ENCODE results near the gene RORC. TPM values are rescaled to one million over a fixed set of nuclear protein-coding genes. Genes with fewer than 3 reads are reported as not detected.
"Not testable (repeated sequence)": the region's sequence is repeated elsewhere in the genome, so short reads cannot be mapped to it uniquely, and the experiment has no call there.

Gene RORC
- total RNA-seq = under 1 TPM in 2 of 4 donors, not detected in 2; 0.21 to 0.90 TPM

DNA sequence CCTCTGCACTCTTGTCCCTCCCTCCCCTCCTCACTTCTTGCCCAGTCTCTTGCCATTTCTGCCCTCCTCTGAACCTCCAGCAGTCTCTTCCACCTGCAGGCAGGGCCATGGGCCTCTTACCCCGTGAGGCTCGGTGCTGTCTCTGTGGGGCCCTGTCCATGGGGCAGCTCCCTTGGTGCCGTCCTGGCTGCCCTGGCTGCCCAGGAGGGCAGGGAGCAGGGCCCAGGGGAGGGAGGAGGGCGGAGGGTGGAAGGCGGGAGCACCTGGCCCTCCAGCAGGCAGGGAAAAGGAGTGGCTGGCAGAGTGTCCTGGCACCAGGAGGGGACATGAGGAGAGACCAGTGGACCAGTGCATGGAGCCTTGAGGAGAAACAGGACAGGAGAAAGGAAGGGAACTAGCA lies at the start of gene RORC:
Gene RORC, minus strand, starts transcription at position 198 of the 400 bp plus-strand sequence. Its CDS starts 38 bp downstream, at position 160.
- TF ChIP-seq EP300 (IDR thresholded peaks at IDR 0.05) (no peak), POLR2A (IDR thresholded peaks at IDR 0.05) (no peak)
- TF ChIP-seq, protein P1, sequence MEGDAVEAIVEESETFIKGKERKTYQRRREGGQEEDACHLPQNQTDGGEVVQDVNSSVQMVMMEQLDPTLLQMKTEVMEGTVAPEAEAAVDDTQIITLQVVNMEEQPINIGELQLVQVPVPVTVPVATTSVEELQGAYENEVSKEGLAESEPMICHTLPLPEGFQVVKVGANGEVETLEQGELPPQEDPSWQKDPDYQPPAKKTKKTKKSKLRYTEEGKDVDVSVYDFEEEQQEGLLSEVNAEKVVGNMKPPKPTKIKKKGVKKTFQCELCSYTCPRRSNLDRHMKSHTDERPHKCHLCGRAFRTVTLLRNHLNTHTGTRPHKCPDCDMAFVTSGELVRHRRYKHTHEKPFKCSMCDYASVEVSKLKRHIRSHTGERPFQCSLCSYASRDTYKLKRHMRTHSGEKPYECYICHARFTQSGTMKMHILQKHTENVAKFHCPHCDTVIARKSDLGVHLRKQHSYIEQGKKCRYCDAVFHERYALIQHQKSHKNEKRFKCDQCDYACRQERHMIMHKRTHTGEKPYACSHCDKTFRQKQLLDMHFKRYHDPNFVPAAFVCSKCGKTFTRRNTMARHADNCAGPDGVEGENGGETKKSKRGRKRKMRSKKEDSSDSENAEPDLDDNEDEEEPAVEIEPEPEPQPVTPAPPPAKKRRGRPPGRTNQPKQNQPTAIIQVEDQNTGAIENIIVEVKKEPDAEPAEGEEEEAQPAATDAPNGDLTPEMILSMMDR (IDR thresholded peaks at IDR 0.05) = no peak
- Histone ChIP-seq H3K27ac (peak within 1 kb of the TSS in 1 of 4 donors; percentile 43), H3K9me3 (no peaks in the 10 kb centered on the region), H3K4me1 (peaks cover 0 to 18% (median 0%) of the 10 kb centered on the region in 4 donors), H3K4me3 (no peak within 1 kb of the TSS), H3K36me3 (no peaks in the 10 kb centered on the region), H3K27me3 (peaks cover 0 to 2% of the 10 kb centered on the region in 2 donors)
- 63% methylated on average over 5 of the region's 5 CpGs for WGBS, 2 donors
- DNase-seq (ENCODE audit: low spot score in 2 of 2) = no peak

DNA sequence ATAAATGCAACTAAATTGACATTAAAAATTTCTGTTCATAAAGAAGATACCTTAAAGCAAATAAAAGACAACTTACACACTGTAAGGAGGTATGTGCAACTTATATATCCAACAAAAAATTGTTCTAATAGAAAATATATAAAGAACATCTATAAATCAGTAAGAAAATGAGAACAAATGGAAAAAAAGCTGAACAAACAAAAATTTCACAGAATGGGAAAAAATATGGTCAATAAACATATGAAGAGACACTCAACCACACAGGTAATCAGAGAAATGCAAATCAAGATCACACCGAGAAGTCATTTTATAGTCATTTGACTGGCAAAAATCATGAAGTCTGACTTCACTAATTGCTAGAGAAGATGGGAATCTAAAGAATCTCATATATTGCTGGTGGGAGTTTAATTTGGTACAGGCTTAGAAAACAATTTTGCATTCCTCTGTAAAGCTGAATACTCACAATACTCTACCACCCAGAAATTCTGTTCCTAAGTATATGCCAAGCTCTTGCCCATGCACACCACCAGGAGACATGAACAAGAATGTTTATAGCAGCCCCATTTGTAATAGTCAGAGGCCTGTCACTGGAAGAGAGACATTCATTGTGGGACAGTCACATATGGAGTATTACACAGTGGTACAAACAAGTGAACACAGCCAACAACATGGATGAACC lies 44.0 kb upstream of the RORC start:
- TF ChIP-seq, protein P1 (IDR thresholded peaks at IDR 0.05) = no peak
- TF ChIP-seq EP300 (IDR thresholded peaks at IDR 0.05) (no peak), POLR2A (IDR thresholded peaks at IDR 0.05) (no peak)
- Histone ChIP-seq H3K36me3 (peaks cover 0 to 42% (median 0%) of the 10 kb centered on the region in 3 donors), H3K9me3 (no peaks in the 10 kb centered on the region), H3K4me3 (no peak overlapping the region), H3K27ac (no peak overlapping the region), H3K27me3 (no peaks in the 10 kb centered on the region), H3K4me1 (no peaks in the 10 kb centered on the region)
- no peak for DNase-seq (ENCODE audit: low spot score in 2 of 2)
- WGBS, 2 donors = 89 to 93% methylated on average over 1 of the region's 1 CpG

DNA sequence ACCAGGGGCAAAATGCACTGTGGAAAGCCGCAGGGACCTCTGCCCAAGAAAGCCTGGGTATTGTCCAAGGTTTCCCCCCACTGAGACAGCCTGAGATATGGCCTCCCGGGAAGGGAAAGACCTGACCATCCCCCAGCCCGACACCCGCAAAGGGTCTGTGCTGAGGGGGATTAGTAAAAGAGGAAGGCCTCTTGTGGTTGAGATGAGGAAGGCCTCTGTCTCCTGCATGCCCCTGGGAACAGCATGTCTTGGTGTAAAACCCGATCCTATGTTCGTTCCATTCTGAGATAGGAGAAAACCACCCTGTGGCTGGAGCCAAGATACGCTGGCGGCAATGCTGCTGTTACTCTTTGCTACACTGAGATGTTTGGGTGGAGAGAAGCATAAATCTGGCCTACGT lies 41.2 kb upstream of the RORC start:
- peaks cover 0 to 29% (median 0%) of the 10 kb centered on the region in 3 donors for H3K36me3 ChIP-seq
- not testable (repeated sequence) for H3K4me3 ChIP-seq; H3K9me3 ChIP-seq; H3K27ac ChIP-seq; H3K4me1 ChIP-seq; H3K27me3 ChIP-seq; DNase-seq (ENCODE audit: low spot score in 2 of 2)
- WGBS, 2 donors = 70% methylated on average over 9 of the region's 9 CpGs

DNA sequence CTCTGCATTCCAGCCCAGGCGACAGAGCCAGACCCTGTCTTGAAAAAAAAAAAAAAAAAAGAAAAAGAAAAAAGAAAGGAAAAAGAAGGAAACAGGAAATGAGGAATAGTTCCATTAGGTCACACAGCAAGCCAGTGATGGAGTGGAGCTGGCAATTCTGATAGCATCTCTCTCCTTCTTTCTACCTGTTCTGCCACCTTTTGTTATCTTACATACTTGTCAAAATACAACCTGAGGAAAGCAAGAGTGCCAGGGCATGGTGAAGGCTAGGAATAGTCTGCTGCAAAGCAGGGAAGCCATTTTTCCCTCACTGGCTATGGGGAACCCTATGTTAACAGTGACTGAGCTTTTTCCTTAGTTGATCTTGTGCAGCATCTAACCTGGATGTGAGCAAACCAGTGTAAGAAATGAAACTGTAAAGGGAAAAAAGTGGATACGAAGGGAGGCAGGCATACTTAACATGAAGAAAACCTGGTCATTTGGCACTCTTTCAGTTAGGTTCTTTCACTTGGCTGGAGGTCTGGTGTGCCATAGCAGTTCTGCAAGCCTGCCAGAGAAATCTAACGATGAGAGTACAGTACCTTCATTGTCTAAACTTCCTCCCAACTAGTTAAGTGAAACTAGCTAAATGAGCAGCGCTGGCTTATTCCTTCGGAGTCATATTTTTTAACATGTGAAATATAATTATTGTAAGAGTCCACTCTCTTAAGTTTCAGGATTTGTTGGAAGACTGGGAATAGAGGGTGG lies 39.9 kb upstream of the RORC start:
- Histone ChIP-seq H3K4me3 (no peak overlapping the region), H3K27ac (no peak overlapping the region), H3K4me1 (peaks cover 0 to 8% (median 3%) of the 10 kb centered on the region in 4 donors), H3K27me3 (peaks cover 0 to 4% of the 10 kb centered on the region in 2 donors), H3K36me3 (peaks cover 0 to 24% (median 0%) of the 10 kb centered on the region in 3 donors), H3K9me3 (no peaks in the 10 kb centered on the region)
- WGBS, 2 donors = 40 to 55% methylated on average over 5 of the region's 5 CpGs
- no peak for DNase-seq (ENCODE audit: low spot score in 2 of 2)
- TF ChIP-seq POLR2A (IDR thresholded peaks at IDR 0.05) (no peak), EP300 (IDR thresholded peaks at IDR 0.05) (no peak)
- TF ChIP-seq, protein P1 (IDR thresholded peaks at IDR 0.05) = no peak

DNA sequence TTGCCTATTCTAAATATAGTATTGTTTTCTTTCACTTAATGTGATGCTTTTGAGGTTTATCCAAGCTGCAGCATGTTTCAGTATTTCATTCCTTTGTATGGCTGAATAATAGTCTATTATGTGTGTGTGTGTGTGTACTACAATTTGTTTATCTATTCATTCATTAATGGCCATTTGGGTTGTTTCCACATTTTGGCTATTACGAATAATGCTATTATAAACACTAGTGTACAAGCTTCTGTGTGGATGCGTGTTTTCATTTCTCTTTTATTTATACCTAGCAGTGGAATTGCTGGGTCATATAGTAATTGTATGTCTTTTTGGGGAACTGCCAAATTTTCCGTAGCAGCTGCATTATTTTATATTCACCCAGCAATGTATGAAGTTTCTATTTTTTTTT lies 36.9 kb upstream of the RORC start:
- no peak overlapping the region for H3K27ac ChIP-seq
- TF ChIP-seq, protein P1 (IDR thresholded peaks at IDR 0.05) = no peak
- TF ChIP-seq POLR2A (IDR thresholded peaks at IDR 0.05) = no peak
- TF ChIP-seq EP300 (IDR thresholded peaks at IDR 0.05) = no peak
- 10 to 13% methylated on average over 3 of the region's 3 CpGs for WGBS, 2 donors
- H3K4me1 ChIP-seq = peaks cover 0 to 8% (median 3%) of the 10 kb centered on the region in 4 donors
- no peak overlapping the region for H3K4me3 ChIP-seq
- no peak for DNase-seq (ENCODE audit: low spot score in 2 of 2)
- H3K9me3 ChIP-seq = no peaks in the 10 kb centered on the region
- H3K36me3 ChIP-seq = peaks cover 0 to 9% (median 0%) of the 10 kb centered on the region in 3 donors
- H3K27me3 ChIP-seq = peaks cover 0 to 4% of the 10 kb centered on the region in 2 donors
